ENCODE data around the gene LAMB1.
A peak's percentile ranks its signal among the peaks of the same experiment; 100 is the strongest.

LAMB1 gene

DNA sequence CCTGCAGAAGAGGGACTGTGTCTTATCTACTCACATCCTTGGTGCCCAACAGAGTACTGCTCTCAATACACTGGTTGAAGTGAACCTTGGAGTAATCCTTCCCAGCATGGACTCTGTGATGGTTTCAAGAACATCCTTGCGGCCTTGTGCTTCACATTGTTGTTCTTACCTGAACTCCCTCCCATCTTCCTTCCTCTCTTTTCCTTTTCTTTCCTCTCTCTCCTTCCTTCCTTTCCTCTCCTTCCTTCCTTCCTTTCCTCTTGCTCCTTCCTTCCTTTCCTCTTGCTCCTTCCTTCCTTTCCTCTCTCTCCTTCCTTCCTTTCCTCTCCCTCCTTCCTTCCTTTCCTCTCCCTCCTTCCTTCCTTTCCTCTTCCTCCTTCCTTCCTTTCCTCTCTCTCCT lies 26.3 kb downstream of the LAMB1 start:
- H3K4me3 ChIP-seq (ENCODE audit: control insufficient read depth, low read depth, low read length): no peak overlapping the region
- DNase-seq (ENCODE audit: low read depth): no peak
- TF ChIP-seq, protein P1, sequence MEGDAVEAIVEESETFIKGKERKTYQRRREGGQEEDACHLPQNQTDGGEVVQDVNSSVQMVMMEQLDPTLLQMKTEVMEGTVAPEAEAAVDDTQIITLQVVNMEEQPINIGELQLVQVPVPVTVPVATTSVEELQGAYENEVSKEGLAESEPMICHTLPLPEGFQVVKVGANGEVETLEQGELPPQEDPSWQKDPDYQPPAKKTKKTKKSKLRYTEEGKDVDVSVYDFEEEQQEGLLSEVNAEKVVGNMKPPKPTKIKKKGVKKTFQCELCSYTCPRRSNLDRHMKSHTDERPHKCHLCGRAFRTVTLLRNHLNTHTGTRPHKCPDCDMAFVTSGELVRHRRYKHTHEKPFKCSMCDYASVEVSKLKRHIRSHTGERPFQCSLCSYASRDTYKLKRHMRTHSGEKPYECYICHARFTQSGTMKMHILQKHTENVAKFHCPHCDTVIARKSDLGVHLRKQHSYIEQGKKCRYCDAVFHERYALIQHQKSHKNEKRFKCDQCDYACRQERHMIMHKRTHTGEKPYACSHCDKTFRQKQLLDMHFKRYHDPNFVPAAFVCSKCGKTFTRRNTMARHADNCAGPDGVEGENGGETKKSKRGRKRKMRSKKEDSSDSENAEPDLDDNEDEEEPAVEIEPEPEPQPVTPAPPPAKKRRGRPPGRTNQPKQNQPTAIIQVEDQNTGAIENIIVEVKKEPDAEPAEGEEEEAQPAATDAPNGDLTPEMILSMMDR (IDR thresholded peaks at IDR 0.05; ENCODE audit: control insufficient read depth, insufficient read depth, low read depth, low read length, missing control alignments): no peak

DNA sequence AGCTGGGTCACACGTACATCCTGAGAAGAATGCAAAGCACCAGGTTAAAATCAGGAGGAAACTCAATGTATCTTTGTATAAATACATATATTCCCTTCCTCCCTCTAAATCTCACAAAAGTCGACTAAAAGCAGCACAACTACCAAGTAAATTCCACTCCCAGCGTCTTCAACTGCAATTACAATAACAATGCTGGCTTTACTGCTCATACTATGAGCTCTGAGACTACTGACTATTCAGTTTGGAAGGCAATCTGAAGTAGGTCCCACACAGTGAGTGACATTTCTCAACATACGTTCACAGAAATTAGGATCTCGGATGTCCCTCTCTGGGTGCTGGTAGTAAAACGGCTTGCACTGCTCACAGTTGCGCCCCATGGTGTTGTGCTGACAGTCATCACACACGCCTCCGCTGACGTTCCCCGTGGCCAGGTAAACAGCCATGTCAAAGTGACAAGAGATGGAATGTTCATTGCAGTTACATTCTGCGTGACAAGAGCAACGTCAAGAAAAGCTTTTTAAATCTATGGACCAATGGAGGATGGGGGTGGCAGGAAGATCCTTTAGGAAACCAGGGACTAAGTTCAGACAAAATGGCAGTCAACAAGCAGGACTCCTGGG lies 27.5 kb downstream of the LAMB1 start:
- TF ChIP-seq, protein P1 (IDR thresholded peaks at IDR 0.05; ENCODE audit: control insufficient read depth, insufficient read depth, low read depth, low read length, missing control alignments): no peak
- no peak for DNase-seq (ENCODE audit: low read depth)
- no peak overlapping the region for H3K4me3 ChIP-seq (ENCODE audit: control insufficient read depth, low read depth, low read length)

DNA sequence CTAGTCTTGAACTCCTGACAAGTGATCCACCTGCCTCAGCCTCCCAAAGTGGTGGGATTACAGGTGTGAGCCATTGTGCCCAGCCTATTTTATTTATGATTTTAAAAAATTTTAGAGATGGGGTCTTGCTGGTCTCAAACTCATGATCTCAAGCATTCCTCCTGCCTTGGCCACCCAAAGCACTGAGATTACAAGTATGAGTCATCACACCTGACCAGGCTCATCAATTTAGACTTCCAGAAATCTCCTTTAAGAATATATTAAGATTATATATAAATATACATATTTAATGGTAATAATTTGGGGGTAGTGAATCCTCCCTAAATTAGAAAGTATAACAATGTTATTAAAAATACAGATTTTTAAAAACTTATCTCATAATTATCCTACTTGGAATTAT lies 29.1 kb downstream of the LAMB1 start:
- TF ChIP-seq, protein P1 (IDR thresholded peaks at IDR 0.05; ENCODE audit: control insufficient read depth, insufficient read depth, low read depth, low read length, missing control alignments): no peak
- no peak for DNase-seq (ENCODE audit: low read depth)
- H3K4me3 ChIP-seq (ENCODE audit: control insufficient read depth, low read depth, low read length): no peak overlapping the region

DNA sequence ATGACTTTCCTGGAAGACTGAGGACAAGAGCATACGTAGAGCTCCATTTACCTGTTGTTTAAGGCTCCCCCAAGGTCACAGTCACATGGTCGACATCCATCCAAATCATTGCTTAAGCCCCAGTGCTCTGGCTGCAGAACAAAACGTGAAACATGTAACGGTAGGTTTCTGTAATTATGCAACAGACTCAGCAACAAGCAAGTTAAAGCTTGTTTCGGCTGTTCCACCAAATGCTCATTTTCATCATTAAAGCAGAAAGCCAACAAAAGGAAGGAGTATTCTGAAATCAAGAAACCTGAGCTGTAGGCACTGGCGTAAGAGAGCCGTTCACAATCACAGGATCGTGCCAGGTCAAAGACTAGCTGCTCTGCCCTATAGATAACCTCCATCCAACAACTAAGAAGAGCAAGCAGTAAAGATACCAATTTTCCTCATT lies 30.0 kb downstream of the LAMB1 start:
- no peak overlapping the region for H3K4me3 ChIP-seq (ENCODE audit: control insufficient read depth, low read depth, low read length)
- TF ChIP-seq, protein P1 (IDR thresholded peaks at IDR 0.05; ENCODE audit: control insufficient read depth, insufficient read depth, low read depth, low read length, missing control alignments): no peak
- DNase-seq (ENCODE audit: low read depth): no peak

DNA sequence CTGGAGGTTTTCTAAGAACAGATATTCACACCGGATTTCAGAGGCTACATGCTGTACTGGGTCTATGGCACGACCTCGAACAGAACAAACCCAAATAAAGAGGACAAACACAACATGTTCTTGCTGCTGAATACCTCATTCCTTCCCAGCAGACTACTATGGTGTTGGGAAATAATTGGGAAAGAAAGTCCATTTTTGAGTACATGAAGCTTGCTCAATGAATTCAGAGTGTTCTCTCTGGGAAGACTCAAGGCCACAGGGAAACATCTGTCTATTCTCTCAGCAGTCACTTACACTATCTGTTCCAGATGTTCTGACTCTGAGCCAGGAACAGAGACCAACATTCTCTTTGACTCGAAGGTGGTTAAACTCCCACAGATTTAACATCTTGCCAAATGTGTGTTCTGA lies 30.9 kb downstream of the LAMB1 start:
- TF ChIP-seq, protein P1 (IDR thresholded peaks at IDR 0.05; ENCODE audit: control insufficient read depth, insufficient read depth, low read depth, low read length, missing control alignments): no peak
- no peak overlapping the region for H3K4me3 ChIP-seq (ENCODE audit: control insufficient read depth, low read depth, low read length)
- peak; percentile 86 for DNase-seq (ENCODE audit: low read depth)

DNA sequence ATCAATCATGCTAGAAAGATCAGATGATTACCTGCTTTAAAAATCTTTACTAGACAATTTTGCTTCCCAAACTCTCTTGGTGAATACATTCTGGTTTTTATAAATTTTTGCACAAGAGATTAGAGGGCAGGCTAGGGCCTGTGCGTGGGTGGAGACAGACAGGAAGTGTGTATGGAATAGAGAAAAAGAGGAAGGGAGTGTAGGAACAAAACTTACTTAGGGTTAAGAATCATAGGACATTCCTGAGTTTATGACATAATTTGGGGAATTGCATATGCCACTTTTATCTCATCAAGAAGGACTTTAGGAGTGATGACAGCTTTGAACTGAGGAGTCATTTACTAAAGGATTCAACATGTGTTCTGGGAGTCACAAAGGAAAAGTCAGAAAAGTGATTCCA lies 31.3 kb downstream of the LAMB1 start:
- no peak overlapping the region for H3K4me3 ChIP-seq (ENCODE audit: control insufficient read depth, low read depth, low read length)
- TF ChIP-seq, protein P1 (IDR thresholded peaks at IDR 0.05; ENCODE audit: control insufficient read depth, insufficient read depth, low read depth, low read length, missing control alignments): no peak
- DNase-seq (ENCODE audit: low read depth): no peak

All from AG09309 (cell line).